Measurements from ENCODE around the gene C1orf198. TPM values are rescaled to one million over a fixed set of nuclear protein-coding genes. Genes with fewer than 3 reads are reported as not detected.

C1orf198 gene
- total RNA-seq, 1 donor: 352 TPM

DNA sequence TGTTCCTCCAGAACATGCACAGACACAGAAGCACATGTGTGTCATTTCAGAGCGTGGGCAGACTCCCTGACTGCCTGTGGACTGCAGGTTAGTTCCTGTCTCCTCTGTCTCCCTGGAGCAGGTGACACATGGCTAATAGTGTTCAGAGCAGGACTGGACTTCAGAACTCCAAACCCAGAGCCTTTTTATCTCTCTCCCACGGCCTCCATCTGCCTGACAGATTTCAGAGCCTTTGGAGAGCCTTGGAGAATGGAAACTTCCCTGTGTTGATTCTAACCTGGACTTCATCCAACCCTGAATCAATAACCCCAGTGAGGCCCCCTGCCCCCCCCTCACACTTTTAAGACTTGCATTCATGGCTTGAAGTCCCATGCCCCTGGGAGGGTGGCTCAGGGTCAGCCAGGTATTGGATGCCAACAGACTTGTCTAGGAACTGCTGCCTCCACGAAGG lies 44.4 kb downstream of the C1orf198 start:
- Histone ChIP-seq H3K27ac (ENCODE audit: low read depth, low read length) (peak overlapping the region; percentile 96), H3K79me2 (ENCODE audit: insufficient read depth, low read length) (no peaks in the 10 kb centered on the region), H3K9me3 (ENCODE audit: low read depth, low read length) (no peaks in the 10 kb centered on the region), H3K36me3 (ENCODE audit: insufficient read depth, low read length) (no peaks in the 10 kb centered on the region), H3K4me1 (ENCODE audit: insufficient read depth, low read length) (peaks cover 41% of the 10 kb centered on the region), H3K4me3 (ENCODE audit: insufficient read depth, low read length) (no peak overlapping the region), H2AFZ (ENCODE audit: low read length) (no peak overlapping the region), H4K20me1 (ENCODE audit: insufficient read depth, low read length) (no peaks in the 10 kb centered on the region), H3K27me3 (ENCODE audit: insufficient read depth, low read length) (no peaks in the 10 kb centered on the region), H3K4me2 (ENCODE audit: insufficient read depth, low read length) (no peak overlapping the region)
- TF ChIP-seq, protein P1, sequence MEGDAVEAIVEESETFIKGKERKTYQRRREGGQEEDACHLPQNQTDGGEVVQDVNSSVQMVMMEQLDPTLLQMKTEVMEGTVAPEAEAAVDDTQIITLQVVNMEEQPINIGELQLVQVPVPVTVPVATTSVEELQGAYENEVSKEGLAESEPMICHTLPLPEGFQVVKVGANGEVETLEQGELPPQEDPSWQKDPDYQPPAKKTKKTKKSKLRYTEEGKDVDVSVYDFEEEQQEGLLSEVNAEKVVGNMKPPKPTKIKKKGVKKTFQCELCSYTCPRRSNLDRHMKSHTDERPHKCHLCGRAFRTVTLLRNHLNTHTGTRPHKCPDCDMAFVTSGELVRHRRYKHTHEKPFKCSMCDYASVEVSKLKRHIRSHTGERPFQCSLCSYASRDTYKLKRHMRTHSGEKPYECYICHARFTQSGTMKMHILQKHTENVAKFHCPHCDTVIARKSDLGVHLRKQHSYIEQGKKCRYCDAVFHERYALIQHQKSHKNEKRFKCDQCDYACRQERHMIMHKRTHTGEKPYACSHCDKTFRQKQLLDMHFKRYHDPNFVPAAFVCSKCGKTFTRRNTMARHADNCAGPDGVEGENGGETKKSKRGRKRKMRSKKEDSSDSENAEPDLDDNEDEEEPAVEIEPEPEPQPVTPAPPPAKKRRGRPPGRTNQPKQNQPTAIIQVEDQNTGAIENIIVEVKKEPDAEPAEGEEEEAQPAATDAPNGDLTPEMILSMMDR (IDR thresholded peaks at IDR 0.05; ENCODE audit: extremely low read depth, low read depth, low read length): no peak
- DNase-seq (ENCODE audit: insufficient read length, low spot score, missing footprints): no peak

DNA sequence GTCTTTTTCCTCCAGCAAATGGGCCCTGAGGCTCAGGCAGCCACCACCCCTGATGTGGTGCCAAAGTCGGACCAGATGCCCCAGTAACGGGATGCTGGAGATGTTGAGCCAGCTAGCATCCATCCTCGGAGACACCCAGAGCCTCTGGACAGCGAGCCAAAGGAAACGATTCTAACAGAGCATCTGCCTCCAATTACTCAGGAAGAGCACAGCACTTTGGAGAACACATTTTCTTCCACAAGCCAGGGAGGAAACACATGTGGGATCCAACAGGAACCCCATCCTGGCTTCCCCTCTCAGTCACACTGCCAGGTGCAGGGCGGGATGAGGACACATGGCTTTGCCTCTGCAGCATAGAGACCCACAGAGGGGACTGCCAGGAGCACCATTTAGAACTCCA lies 44.9 kb downstream of the C1orf198 start:
- DNase-seq (ENCODE audit: insufficient read length, low spot score, missing footprints): no peak
- no peak overlapping the region for H3K4me3 ChIP-seq (ENCODE audit: insufficient read depth, low read length)
- TF ChIP-seq, protein P1 (IDR thresholded peaks at IDR 0.05; ENCODE audit: extremely low read depth, low read depth, low read length): no peak
- no peak overlapping the region for H2AFZ ChIP-seq (ENCODE audit: low read length)
- H3K27ac ChIP-seq (ENCODE audit: low read depth, low read length): no peak overlapping the region
- H3K36me3 ChIP-seq (ENCODE audit: insufficient read depth, low read length): no peaks in the 10 kb centered on the region
- H3K27me3 ChIP-seq (ENCODE audit: insufficient read depth, low read length): no peaks in the 10 kb centered on the region
- H3K4me1 ChIP-seq (ENCODE audit: insufficient read depth, low read length): peaks cover 41% of the 10 kb centered on the region
- H3K79me2 ChIP-seq (ENCODE audit: insufficient read depth, low read length): no peaks in the 10 kb centered on the region
- H3K9me3 ChIP-seq (ENCODE audit: low read depth, low read length): no peaks in the 10 kb centered on the region
- H3K4me2 ChIP-seq (ENCODE audit: insufficient read depth, low read length): no peak overlapping the region
- no peaks in the 10 kb centered on the region for H4K20me1 ChIP-seq (ENCODE audit: insufficient read depth, low read length)

DNA sequence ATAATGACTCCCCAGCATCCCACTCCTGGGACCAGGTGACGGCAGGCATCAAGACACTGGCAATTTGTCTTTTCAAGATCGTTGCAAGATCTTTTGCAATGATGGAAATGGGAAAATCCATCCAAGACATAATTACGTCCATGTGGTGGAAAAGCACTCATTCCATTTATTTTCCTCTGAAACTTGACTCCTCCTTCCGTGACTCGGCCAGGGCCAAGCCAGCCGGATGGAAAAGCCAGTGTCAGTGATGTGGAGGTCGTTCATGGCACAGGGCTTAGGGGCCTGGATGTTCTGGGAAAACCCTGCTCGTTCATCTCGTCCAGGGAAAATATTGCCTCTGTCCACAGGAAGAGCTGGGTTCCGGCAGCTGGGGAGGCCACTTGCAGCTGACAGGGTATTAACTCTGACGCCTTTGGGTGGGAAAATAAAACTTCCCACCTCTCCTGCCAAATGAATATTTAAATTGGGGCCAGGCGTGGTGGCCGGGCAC lies 46.2 kb downstream of the C1orf198 start:
- Histone ChIP-seq H4K20me1 (ENCODE audit: insufficient read depth, low read length) (no peaks in the 10 kb centered on the region), H3K27ac (ENCODE audit: low read depth, low read length) (no peak overlapping the region), H3K4me2 (ENCODE audit: insufficient read depth, low read length) (no peak overlapping the region), H3K27me3 (ENCODE audit: insufficient read depth, low read length) (no peaks in the 10 kb centered on the region), H3K4me1 (ENCODE audit: insufficient read depth, low read length) (peaks cover 41% of the 10 kb centered on the region), H3K79me2 (ENCODE audit: insufficient read depth, low read length) (no peaks in the 10 kb centered on the region), H2AFZ (ENCODE audit: low read length) (no peak overlapping the region), H3K36me3 (ENCODE audit: insufficient read depth, low read length) (no peaks in the 10 kb centered on the region), H3K9me3 (ENCODE audit: low read depth, low read length) (no peaks in the 10 kb centered on the region), H3K4me3 (ENCODE audit: insufficient read depth, low read length) (no peak overlapping the region)
- TF ChIP-seq, protein P1 (IDR thresholded peaks at IDR 0.05; ENCODE audit: extremely low read depth, low read depth, low read length): no peak
- no peak for DNase-seq (ENCODE audit: insufficient read length, low spot score, missing footprints)

DNA sequence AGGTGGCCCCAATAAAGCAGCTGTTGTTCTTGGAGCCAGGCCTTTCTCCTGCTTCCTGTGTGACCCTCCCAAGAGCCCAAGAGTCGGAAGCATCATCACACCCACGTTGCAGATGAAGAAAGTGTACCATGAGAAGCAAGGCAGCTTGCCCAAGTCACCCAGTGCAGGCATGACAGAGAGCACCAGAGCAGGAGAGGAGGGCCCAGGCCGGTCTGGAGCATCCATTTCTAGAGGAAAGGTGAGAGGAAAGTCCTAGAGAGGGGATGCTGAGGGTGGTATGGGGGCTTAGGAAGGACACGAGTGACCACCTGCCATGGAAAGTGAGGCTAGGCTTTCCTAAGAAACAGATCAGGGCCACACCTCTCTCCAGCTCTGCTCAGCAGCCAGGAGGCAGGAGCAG lies 47.0 kb downstream of the C1orf198 start:
- Histone ChIP-seq H3K27ac (ENCODE audit: low read depth, low read length) (no peak overlapping the region), H2AFZ (ENCODE audit: low read length) (no peak overlapping the region), H3K4me3 (ENCODE audit: insufficient read depth, low read length) (no peak overlapping the region), H4K20me1 (ENCODE audit: insufficient read depth, low read length) (no peaks in the 10 kb centered on the region), H3K9me3 (ENCODE audit: low read depth, low read length) (no peaks in the 10 kb centered on the region), H3K36me3 (ENCODE audit: insufficient read depth, low read length) (no peaks in the 10 kb centered on the region), H3K27me3 (ENCODE audit: insufficient read depth, low read length) (no peaks in the 10 kb centered on the region), H3K79me2 (ENCODE audit: insufficient read depth, low read length) (no peaks in the 10 kb centered on the region), H3K4me2 (ENCODE audit: insufficient read depth, low read length) (no peak overlapping the region), H3K4me1 (ENCODE audit: insufficient read depth, low read length) (peaks cover 33% of the 10 kb centered on the region)
- no peak for DNase-seq (ENCODE audit: insufficient read length, low spot score, missing footprints)
- TF ChIP-seq, protein P1 (IDR thresholded peaks at IDR 0.05; ENCODE audit: extremely low read depth, low read depth, low read length): no peak

All from osteoblast (primary cell).